HG02588 (cell line): Measurements from ENCODE around the gene NETO2.
"Not testable (repeated sequence)": the region's sequence is repeated elsewhere in the genome, so short reads cannot be mapped to it uniquely, and the experiment has no call there.

Source experiments
- ATAC-seq: cut with Tn5 transposase; IDR thresholded peaks from one replicate; pipeline ENCODE4 v1.9.1; 2021; ENCODE audit warnings: mild to moderate bottlenecking, moderate library complexity; ENCODE audit not compliant: unreplicated experiment

NETO2 gene

DNA sequence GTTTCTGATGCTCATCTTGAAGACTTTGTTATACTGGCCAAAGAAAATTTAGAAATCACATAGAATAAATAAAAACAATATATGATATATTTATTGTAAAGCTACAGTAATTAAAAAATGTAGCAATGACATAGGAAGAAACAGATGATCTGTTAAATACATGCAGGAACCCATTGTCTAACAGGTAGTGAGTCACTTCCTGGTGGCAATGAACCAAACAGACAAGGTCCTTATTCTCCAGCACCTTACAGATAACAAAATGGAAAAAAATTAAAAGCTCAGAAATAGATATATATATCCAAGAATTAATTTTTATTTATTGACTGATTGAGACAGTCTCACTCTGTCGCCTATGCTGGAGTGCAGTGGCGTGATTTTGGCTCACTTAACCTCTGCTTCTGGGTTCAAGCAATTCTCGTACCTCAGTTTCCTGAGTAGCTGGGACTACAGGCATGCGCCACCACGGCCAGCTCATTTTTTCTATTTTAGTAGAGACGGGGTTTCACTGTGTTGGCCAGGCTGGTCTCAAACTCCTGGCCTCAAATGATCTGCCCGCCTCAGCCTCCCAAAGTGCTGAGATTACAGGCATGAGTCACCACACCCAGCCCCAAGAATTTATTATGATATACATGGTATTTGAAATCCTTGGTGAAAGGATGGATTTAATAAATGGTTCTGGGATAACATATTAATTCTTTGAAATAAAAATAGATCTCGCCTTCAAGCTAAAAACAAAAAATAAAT is 7.5 kb downstream of the NETO2 start:
- no peak for ATAC-seq

DNA sequence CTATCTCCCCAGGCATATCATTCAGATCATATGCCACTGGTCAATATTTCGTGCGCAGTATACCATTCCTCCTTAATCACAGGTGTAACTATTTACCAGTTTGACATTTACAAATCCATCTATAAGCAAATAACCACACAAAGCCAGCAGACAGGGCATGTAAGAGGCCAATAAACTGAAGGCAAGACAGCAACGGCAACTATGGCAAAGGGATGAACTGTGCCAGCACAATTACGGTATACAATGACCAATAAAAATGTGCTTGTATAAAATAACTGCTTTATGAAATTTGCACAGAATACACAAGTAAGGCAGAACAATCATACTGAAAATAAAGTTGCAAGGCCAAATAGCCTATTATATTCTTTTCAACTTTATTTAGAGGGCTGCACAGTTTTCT is 9.2 kb downstream of the NETO2 start:
- ATAC-seq: no peak

DNA sequence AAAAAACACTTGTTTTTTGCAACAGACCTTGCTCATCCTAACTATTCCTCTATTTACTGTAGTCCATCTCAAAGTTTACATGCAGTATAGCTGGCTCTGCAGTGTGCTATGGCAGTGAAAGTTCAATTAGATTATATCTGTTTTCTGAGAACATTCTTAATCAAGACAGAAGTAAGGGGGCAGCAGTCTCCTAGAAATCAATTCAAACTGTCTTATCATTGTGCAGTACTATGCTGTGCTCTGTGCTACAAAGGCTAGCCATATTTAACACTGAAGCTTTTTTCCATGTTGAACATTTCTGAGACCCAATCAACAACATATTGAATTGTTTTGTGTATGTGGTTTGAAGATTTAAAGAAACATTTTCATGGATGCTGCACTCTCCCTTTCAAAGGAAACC is 11.4 kb downstream of the NETO2 start:
- ATAC-seq: no peak

DNA sequence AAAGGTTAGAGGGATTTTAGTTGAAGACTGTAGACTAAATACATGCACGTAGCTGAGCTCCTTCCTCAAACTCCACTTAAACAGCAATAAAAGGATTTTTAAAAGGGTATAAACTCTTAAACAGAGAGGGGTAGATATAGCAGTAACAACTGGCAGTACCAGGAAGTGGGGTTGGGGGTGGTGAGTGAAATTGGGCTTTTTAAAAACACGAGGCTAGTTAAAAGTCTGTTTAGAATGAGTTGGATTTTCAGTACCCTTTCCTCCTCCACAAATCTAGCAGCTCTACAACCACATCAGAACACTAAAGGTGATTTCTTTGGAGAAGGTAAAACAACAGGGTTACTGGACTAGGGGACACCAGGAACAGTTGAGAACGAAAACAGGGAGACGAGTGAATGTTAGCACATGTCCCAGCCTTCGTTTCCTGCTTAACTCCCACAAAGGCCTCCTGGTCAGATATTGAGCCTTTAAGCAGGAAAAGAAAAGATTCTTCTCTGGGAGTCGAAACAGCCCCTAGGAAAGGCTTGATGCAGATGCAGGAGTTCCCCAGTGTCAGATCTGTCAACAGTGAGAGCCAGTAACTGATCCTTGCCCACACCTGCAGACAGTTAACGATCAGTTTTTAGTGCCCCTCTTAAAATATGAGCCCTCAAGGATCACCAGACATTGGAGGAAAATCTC is 13.8 kb downstream of the NETO2 start:
- ATAC-seq: no peak

DNA sequence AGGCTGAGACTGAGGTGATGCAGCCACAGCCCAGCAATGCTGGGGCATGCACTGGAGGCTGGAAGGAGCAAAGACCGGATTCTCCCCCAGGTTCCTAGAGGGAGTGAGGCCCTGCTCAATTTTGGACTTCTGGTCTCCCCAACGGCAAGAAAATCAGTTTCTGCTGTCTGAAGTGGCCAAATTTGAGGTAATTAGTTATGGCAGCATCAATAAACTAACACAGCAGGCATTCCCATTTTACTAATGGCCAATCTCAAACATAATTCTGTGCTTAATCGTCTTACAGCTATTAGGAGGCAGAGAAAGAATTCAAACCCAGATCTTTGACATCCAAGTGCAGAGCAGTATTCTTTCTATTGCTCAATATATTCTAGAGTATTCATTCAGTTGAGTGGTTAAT is 16.2 kb downstream of the NETO2 start:
- ATAC-seq: no peak

DNA sequence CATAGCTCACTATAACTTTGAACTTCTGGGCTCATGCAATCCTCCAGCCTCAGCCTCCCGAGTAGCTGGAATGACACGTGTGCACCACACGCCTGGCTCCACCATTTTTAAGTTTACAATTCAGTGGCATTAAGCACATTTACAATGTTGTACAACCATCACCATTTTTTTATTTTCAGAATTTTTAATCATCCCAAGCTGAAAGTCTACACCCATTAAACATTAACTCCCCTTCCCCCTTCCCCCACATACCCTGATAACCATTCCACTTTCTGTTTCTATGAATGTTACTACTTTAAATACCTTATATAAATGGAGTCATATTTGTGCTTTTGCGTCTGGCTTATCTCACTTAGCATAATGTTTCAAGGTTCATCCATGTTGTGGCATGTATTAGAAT is 18.0 kb downstream of the NETO2 start:
- no peak for ATAC-seq

DNA sequence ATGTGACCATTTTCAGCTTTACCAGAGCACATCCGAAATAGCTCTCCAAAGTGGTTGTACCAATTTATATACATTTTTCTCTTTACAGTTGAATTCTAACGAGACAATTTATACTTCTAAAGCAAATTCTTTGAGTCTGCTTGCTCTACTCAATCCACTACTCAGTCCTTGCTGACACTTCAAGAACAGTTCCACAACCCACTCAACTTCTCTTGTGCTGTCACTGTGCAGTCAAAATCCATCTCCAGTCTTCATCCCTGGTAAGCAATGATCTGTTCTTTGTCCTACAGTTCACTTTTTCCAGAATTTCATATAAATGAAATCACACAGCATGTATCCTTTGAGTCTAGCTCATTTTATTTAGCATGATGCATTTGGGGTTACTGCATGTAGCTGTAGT is 30.6 kb downstream of the NETO2 start:
- no peak for ATAC-seq

DNA sequence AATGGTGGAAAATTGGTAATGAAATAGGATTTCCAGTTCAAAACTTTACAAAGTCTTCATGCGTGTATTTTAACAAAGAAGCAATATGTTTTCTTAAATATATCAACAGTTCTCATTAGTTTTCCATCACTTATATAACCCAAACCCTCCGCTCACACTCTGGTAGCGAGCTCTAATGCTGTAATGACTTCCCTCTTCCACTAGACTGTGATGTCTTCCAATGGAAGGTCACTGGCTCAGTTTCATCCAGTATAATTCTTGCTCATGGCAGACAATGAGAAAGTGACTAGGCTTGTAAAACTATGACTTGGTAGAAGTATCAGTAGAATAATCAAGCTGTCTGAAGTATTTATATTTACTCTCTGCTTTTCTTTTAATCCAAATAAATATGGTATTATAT is 32.8 kb downstream of the NETO2 start:
- ATAC-seq: no peak

DNA sequence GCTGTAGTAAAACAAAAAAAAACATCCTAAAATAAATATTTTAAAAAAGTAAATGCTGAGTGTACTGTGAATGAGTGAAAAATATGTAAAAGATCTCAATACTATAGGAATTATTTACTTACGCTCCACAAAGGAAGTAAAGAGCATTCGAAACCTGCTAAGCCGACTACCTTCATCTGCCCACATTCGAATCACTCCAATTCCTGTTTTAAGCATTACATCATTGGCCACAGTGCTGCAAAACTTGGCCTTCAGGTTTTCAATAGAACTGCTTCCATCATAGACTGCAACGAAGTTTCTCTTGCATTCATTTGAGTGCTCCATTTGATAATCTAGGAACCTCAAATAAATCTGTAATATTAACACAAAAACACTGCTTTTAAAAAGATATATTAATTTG is 34.4 kb downstream of the NETO2 start:
- no peak for ATAC-seq

DNA sequence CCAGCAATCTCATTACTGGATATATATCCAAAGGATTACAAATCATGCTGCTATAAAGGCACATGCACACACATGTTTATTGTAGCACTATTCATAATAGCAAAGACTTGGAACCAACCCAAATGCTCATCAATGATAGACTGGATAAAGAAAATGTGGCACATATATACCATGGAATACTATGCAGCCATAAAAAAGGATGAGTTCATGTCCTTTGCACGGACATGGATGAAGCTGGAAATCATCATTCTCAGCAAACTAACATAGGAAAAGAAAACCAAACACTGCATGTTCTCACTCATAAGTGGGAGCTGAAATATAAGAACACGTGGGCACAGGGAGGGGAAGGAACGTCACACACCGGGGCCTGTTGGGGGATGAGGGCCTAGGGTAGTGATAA is 40.8 kb downstream of the NETO2 start:
- not testable (repeated sequence) for ATAC-seq

DNA sequence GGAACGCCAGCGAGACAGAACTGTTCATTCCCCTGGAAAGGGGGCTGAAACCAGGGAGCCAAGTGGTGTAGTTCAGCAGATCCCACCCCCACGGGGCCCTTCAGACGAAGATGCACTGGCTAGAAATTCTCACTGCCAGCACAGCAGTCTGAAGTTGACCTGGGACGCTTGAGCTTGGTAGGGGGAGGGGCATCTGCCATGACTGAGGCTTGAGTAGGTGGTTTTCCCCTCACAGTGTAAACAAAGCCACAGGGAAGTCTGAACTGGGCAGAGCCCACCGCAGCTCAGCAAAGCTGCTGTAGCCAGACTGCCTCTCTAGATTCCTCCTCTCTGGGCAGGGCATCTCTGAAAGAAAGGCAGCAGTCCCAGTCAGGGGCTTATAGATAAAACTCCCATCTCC is 46.6 kb downstream of the NETO2 start:
- ATAC-seq: not testable (repeated sequence)

DNA sequence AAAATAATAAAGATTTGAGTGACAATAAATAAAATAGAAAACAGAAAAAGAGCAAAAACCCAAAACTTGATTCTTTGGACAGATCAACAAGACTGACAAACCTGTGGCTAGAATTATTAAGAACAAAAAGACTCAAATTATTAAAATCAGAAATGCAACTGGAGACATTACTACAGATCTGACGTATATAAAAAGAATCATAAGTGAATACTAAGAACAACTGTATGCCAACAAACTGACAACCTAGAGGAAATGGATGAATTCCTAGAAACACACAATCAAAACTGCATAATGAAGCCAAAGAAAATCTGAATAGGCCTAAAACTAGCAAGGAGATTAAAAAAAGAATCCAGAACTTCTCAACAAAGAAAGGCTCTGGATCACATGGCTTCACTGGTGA is 47.4 kb downstream of the NETO2 start:
- no peak for ATAC-seq

DNA sequence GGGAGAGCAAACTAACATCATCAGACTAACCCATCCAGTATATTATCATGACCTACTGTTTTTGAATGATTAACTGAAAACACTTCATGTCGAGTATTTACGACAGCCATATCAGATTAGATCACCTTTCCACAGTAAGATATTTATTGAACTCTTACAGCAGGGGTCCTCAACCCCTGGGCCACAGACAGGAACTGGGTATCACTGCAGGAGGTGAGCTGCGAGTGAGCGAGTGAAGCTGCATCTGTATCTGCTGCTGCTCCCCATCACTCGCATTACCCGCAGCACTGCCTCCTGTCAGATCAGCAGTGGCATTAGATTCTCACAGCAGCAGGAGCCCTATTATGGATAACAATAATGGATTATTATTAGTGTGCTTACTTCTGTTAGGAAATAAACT is 59.5 kb downstream of the NETO2 start:
- ATAC-seq: no peak

DNA sequence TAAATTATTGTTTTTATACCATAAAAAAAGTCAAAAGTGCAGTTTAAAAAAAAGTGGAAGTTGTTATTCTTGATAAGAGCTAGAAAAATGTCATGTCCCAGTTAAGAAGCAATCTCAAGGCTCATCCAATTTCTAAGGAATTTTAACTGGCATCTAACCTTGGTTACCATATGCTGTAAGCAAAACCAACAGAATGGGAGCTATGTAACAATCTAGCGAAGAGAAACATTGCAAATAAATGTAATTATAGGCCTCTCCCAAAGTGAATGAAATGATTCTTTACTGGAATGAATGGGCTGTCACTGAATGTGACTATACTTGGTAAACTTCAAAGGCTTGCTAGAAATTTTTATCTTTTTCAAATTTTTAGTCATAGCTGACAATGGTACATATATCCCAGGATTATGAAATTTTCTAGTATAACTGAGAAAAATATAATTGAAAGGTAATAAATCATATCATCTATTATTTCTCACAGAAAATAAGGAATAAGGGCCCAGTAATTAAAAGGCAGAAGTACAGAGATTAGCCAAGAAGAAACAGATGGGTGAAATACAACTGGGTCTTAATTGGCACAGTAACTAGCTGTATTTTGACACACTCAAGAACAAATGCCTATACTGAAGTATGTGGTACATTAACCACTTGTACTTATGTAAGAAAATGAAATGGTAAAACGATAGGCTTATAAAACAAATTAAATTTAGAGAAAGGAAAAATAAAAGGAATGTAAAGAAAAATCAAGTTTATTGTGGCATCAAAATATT is 61.5 kb downstream of the NETO2 start:
- ATAC-seq: no peak

DNA sequence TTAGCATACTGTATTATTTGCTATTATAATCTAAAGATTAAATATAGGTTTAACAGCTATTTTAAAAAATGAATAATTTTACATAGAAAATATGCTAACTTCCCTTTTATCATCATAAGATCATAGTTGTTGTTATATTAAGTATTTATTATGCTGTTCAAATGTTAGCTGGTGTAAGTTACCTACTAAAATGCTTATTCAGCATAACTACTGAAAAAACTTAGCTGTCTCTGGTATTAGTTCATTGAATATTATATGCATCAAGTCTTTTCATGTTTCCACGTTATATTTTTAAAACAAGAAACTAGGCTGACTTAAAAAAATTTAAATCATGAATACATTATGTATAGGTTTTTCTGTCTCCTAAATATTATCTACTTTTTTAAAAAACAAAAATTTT is 62.6 kb downstream of the NETO2 start:
- no peak for ATAC-seq

DNA sequence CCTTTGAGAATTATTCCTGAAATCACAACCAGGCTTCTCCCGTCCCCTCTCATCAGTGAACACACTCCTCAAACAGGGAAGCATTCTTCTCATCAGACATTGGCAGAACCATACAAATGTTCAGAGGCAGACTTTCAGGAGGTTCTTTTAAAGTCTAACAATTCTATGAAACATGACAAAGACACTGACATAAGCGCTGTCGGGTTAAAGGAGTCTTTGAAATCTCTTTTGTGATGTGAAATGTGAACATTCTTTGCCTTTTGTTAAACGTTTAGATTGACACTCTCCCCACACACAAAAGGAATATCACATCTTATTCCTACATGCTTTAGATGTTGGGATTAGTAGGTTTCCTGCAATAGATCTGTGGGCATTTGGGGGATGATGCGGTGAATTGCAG is 63.9 kb downstream of the NETO2 start:
- no peak for ATAC-seq

DNA sequence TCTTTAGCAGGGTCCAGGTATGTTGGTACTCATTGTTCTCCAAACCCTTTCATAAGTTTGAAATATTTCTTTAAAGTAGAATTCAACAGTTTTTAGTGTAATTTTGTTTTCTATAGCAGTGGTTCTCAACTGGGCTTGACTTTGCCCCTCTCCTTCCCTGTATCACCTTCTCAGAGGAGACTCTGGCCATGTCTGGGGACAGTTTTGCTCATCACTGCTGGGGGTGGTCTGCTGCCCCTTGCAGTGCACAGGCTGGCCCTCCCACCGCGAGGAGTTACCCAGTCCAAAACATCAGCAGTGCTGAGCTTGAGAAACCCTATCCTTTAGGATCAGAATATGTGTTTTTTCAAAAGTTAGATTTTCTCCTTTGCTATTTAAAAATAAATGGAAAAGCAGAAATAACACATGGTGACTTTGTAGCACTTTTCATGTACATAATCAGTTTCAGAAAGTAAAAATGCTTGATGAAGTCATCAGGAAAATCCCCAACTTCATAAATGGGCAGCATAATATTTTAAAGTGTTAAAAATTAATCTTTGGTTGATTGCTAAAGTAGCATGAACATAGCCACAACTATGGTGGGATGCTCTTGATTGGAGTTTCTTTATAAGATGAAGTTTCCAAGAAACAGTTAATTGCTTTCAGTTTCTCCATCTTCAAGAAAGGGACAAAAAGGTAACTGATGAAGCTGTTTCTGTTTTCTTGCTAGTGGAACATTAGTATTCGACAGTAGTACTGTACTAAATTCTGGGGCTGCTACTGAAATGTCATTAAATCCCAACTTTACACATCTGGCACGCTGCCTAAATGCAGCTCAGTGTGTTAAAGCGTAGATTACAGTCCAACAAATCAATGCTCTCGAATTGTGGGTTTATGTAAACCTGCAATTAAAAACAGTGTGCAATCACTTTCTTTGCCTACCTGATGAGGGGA is 70.3 kb downstream of the NETO2 start:
- ATAC-seq: no peak

DNA sequence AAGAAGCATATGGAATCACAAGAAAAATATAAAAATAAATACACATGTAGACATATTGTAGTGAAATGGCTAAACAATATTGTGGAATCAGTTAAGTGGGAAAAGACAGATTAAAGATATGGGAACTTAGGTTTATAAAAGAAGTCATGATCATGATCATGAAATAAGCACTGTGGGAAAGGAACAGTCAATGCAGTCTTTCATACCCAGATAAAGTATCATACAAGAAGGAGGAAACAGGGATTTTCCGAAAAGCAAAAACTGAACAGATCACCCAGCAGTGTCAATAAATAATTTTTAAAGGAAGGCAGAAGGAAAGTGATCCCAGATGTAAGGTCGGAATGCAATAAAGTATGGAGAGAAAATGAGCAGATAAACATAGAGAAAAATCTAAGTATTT is 71.6 kb downstream of the NETO2 start:
- ATAC-seq: no peak

DNA sequence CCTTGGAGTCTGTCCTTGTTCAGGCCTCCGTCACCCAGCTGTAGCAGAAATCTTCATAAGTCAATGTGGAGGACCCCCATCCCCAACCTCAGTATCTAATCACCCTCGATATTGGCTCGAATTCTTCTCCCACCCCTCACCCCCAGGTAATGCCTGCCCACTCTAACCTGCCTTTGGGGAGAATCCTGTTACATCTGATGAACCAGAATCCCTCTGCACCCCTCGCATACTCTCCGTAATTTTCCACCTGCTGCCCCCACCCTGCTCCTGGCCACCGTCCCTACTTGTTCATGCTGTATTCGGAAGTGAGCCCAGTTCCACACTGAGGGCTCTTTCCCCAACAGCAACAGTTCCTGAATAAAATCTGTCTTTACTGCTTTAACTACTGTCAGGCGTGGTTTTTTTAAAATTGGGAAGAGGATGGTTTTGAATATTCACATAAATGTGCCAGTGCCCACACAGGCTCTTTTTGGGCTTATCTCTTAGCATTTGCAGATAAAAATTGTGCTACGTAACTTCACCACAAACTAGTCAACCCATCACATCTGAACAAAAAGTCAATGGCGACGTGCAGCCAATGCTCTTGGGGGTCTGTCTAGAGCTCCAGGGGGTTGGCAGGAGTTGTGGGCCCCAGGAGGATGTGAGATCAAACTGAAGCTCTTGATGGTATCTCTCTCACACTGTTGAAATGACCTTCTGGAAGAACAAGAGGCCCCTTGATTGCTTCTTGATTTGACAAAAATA is 73.7 kb downstream of the NETO2 start:
- ATAC-seq: no peak

DNA sequence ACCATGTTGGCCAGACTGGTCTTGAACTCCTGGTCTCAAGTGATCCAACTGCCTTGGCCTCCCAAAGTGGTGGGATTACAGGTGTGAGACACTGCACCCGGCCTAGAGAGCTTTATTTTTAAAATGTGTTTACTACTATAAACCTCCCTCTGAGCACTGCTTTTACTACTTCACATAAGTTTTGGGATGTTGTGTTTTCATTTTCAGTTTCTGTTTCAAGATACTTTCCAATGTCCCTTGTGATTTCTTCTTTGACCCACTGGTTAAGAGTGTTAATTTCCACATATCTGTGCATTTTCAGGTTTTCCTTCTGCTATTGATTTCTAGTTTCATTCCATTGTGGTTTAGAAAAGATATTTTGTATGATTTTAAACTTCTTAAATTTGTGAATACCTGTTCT is 74.4 kb downstream of the NETO2 start:
- no peak for ATAC-seq
